ENCODE results near the gene PRSS53.

Gene PRSS53

DNA sequence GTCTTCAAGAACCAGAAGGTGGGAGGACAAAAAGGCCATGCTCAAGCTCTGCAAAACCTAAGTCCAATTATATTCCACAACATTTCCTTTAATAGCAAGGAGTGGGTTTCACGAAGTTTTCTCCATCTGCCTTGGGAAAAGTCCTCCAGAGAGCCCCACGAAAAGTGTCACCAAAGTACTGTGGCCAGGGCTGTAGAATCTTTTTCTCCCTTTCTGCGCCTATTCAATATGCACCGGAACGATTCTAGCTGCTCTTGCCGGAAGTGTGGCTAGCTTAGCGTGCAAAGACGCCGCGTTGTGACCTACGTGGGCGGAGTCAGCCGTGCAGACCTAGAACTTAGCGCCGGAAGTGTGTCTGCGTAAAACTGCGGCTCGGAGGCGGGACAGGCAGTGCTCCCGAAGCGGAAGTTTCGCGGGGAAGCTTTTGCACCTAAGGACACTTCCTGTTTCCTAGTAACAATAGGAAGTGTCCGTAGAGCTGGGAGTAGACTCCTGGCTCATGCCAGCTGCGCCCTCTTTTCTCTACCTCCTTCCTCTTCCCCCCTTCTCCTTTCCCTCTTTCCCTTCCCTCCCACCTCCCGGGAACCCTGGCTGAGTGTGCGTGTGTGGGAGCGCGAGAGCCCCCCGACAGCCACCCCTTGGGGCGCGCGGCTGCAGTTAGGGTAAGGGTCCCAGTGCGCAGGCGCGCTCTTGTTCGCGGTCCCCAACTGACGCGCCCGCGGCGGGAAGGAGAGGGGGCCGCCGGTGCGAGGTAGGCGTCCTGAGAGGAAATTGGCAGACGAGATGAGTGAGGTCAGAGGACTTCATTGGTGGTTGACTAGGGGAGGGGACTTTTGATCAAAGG, 14.6 kb downstream of the PRSS53 start, which contains the start of the genes ZNF646 and ZNF668:
Gene ZNF646 (plus strand): TSS at position 453 of the 844 bp plus-strand sequence. CDS start 1,903 bp downstream, outside the sequence.
Gene ZNF668 (minus strand): TSS at position 271 of the 844 bp plus-strand sequence. CDS start 9,781 bp downstream, outside the sequence.
- DNase-seq (ENCODE audit: low spot score): peak; percentile 97
- TF ChIP-seq, protein P1, sequence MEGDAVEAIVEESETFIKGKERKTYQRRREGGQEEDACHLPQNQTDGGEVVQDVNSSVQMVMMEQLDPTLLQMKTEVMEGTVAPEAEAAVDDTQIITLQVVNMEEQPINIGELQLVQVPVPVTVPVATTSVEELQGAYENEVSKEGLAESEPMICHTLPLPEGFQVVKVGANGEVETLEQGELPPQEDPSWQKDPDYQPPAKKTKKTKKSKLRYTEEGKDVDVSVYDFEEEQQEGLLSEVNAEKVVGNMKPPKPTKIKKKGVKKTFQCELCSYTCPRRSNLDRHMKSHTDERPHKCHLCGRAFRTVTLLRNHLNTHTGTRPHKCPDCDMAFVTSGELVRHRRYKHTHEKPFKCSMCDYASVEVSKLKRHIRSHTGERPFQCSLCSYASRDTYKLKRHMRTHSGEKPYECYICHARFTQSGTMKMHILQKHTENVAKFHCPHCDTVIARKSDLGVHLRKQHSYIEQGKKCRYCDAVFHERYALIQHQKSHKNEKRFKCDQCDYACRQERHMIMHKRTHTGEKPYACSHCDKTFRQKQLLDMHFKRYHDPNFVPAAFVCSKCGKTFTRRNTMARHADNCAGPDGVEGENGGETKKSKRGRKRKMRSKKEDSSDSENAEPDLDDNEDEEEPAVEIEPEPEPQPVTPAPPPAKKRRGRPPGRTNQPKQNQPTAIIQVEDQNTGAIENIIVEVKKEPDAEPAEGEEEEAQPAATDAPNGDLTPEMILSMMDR (IDR thresholded peaks at IDR 0.05; ENCODE audit: extremely low read depth, missing control alignments): no peak

DNA sequence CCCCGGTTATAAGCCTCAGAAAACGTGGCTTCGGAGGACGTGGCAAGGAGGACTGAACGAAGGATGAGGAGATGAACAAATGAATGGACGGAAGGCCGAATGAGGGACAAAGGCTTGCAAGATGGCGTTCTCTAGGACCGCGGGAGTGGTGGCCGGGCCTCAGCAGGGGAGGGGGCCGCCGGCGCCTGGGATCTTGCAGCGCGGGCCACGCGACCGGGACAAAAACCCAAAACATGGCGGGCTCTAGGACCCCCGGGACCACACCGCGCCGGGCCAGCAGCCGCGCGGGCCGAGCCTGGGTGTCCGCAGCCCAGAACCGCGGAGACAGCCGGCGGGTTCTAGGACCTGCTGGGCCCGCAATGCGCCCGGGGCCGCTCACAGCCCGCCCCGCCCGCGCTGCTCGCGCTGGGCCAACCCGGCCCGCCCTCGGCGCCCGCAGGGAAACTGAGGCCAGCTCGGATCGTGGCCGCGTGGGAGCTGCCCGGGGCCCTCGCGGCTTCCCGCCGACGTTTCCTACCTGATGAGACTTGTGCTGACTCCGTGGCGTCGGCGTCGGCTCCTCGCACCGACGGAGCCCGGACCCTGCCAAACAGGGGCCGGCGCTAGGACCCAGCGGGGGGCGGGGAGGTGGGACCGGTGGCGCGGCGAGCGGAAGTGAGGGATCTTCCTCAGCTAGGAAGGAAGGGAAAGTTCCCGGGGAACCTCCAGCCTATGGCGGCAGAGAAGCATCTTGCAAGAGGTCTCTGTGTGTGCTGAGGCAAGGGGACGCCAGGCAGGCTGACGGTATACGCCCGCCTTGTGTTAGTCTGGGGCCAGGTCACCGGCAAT, 15.4 kb downstream of the PRSS53 start:
- DNase-seq (ENCODE audit: low spot score): peak; percentile 92
- TF ChIP-seq, protein P1 (IDR thresholded peaks at IDR 0.05; ENCODE audit: extremely low read depth, missing control alignments): no peak

DNA sequence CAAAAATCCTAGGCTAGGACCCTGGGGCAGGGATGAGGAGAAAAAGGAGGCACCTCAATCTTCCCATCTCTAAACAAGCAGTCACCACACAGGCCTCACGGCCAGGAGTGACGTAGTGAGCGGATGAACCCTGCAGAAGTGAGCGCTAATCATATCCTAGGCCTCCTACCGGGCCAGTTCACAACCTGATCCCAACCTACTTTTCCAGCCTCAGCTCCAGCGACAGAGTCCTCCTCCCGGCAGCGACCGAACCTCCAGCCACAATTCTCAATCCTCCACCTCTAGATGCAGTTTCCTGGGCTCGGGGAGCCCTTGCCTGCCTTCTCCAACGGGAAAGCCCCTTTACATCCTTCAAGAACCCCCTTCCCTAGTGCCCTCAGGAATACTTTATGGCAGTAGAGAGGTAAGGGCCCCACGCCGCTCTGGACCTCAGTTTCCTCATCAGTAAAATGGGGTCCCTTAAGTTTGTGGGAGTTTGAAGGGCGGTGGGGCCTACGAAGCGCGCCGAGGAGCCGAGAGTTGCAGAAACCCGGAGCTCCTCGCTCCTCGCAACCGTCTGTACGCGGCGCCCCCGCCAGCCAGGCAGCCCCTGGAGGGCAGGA, 16.1 kb downstream of the PRSS53 start:
- peak; percentile 70 for DNase-seq (ENCODE audit: low spot score)
- TF ChIP-seq, protein P1 (IDR thresholded peaks at IDR 0.05; ENCODE audit: extremely low read depth, missing control alignments): no peak

DNA sequence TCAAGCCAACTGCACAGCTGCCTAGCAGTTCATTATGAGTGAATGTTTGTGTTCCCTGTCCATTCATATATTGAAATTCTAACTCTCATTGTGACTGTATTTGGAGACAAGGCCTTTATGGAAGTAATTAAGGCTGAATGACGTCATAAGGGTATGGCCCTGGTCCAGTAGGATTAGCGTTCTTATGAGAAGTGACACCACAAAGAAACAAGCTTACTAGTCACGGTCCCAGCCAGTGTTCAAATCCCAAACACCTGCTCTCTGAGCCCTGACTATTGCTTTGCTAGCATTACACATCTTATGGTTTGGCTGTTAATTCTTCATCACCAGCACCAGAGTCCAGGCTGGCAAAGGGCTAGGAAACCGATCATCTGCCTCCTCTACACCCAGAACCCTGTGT, 16.9 kb downstream of the PRSS53 start:
- DNase-seq (ENCODE audit: low spot score): no peak
- TF ChIP-seq, protein P1 (IDR thresholded peaks at IDR 0.05; ENCODE audit: extremely low read depth, missing control alignments): no peak

DNA sequence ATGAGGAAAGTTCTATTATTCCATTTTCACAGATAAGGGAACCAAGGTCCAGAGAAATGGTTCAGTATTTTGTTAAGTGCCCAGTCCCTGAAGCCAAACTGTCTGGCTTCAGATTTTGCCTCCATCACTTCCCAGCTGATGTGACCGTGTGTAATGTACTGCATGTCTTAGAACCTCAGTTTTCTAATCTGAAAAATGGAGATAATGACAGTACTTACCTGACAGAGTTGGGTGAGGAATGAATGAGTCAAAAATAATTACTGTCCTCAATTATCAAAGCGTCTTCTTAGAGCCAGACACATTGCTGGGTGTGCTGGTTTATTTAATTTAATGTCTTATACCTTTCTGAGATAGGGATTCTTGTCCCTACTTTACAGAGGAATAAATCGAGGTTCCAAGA, 21.4 kb downstream of the PRSS53 start:
- no peak for DNase-seq (ENCODE audit: low spot score)
- TF ChIP-seq, protein P1 (IDR thresholded peaks at IDR 0.05; ENCODE audit: extremely low read depth, missing control alignments): no peak

DNA sequence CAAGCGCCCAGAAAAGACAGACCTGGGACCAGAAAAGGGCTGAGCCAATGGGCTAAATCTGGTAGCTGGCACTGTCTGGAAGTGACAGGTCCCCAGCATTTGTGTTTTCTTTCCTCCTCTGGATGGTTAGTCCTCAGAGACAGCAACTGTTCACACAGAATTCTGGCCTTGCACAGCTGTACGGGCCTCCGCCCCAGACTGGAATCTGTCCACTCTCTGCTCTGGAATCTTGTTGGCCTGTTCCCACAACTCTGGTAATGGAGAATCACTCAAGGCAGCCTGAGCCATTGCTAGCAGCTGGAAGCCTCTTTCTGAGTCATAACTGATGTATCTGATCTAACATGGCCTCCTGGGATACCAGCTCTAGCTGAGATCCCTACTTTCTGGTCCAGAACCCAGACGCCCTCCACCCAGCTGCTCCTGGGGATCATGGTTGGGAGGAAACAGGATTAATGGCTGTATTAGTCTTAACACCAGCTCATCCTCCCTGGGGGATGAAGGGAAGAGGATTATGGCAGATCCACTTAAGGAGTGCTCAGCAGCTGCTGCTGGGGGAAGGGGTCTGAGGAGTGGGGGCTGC, 23.8 kb downstream of the PRSS53 start:
- DNase-seq (ENCODE audit: low spot score): no peak
- TF ChIP-seq, protein P1 (IDR thresholded peaks at IDR 0.05; ENCODE audit: extremely low read depth, missing control alignments): no peak

Measured in GM20000 (cell line).